ENCODE data around the gene PLCB4. TPM values are rescaled to one million over a fixed set of nuclear protein-coding genes. Genes with fewer than 3 reads are reported as not detected.
A peak's percentile ranks its signal among the peaks of the same experiment; 100 is the strongest.

Gene PLCB4
- polyA plus RNA-seq, 1 donor (not counting 4 experiments of a cell fraction or from before 2014, with no cell fraction given): 4.1 TPM

DNA sequence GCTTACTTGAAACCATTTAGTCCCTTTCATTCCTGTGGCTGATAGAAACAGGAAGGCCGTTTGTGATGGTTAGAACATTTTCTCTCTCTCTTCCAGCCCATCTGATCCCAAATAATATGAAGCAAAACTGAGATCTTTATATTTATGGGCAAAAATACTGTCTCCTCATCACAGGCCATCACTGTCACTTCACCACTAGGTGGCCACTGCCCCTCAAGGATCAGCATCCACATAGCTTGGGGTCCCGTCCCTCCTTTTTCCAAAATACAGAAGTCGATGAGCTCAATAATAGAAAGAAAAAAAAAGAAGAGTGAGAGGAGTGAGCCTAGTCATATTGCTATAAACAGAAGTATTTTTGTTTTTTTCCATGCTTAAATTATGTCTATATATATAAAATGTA is 399.1 kb downstream of the PLCB4 start:
- Histone ChIP-seq H3K9me1 (ENCODE audit: control insufficient read depth, extremely low read depth, insufficient read depth, low read length) (no peaks in the 10 kb centered on the region), H3K9me3 (ENCODE audit: control insufficient read depth, low read depth, low read length) (no peaks in the 10 kb centered on the region), H3K27ac (ENCODE audit: control insufficient read depth, insufficient read depth, low read length) (no peak overlapping the region), H3K4me3 (ENCODE audit: control insufficient read depth in 2 of 3, extremely low read depth in 1 of 3, insufficient read depth in 2 of 3, low read depth in 1 of 3, low read length in 3 of 3) (no peak overlapping the region), H3K4me1 (ENCODE audit: control insufficient read depth, extremely low read depth, insufficient read depth, low read length) (no peaks in the 10 kb centered on the region), H4K20me1 (ENCODE audit: control insufficient read depth, extremely low read depth, insufficient read depth, low read length) (no peaks in the 10 kb centered on the region), H3K79me2 (ENCODE audit: control insufficient read depth, insufficient read depth, low read length) (no peaks in the 10 kb centered on the region), H2AFZ (ENCODE audit: control insufficient read depth, low read length) (no peak overlapping the region), H3K36me3 (ENCODE audit: control insufficient read depth in 2 of 2, extremely low read depth in 1 of 2, insufficient read depth in 2 of 2, low read length in 2 of 2) (no peaks in the 10 kb centered on the region), H3K4me2 (ENCODE audit: control insufficient read depth, extremely low read depth, insufficient read depth, low read depth, low read length) (no peak overlapping the region), H3K27me3 (ENCODE audit: control insufficient read depth, extremely low read depth, insufficient read depth, low read length) (no peaks in the 10 kb centered on the region), H3K9ac (ENCODE audit: control insufficient read depth, extremely low read depth, insufficient read depth, low read length) (no peak overlapping the region)
- DNase-seq (ENCODE audit: low read depth, low spot score) (no peak), FAIRE-seq (no peak)
- TF ChIP-seq CTCF (optimal IDR thresholded peaks at IDR 0.05 in 1 of 3, IDR thresholded peaks at IDR 0.05 in 1 of 3, conservative IDR thresholded peaks at IDR 0.05 in 1 of 3; ENCODE audit: extremely low read depth in 1 of 3, insufficient read depth in 2 of 3, low read length in 3 of 3) (peak; percentile 40 to 56 (median 41)), EZH2 (IDR thresholded peaks at IDR 0.05; ENCODE audit: low read length) (no peak)
- dilution Hi-C loops (cut with MboI; ENCODE audit: extremely low pct_ligation_motif_present, low sequenced_read_pairs): no loop called here

DNA sequence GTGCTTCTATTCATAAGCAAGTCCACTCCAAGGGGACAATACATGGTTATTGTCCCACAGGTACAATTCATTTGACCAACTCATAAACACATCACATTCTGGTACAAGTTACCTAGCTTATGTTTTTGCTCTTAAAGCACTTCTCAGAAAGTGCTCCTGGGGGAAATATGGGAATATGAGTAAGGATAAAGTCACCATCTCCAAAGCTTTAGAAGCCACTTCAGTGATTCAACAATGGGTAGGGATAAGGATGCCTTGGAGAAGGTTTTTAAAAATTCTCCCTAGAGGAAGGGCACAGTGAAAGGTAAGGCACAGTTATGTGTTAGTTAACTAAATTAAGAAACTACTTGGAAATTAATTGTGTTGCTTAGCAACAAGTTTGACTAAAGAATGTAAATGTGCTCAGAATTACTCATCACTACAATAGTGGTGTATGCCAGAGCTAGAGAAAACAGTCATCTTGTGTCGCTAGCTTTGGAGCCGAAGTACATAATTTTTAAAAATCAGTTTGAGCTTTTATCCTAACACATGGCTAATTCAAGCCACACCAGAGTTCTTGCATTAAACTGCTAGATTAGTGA is 406.0 kb downstream of the PLCB4 start:
- no peak overlapping the region for H3K4me3 ChIP-seq (ENCODE audit: control insufficient read depth in 2 of 3, extremely low read depth in 1 of 3, insufficient read depth in 2 of 3, low read depth in 1 of 3, low read length in 3 of 3)
- dilution Hi-C loops (cut with MboI; ENCODE audit: extremely low pct_ligation_motif_present, low sequenced_read_pairs): no loop called here
- TF ChIP-seq EZH2 (IDR thresholded peaks at IDR 0.05; ENCODE audit: low read length): no peak
- TF ChIP-seq CTCF (optimal IDR thresholded peaks at IDR 0.05 in 1 of 3, IDR thresholded peaks at IDR 0.05 in 1 of 3, conservative IDR thresholded peaks at IDR 0.05 in 1 of 3; ENCODE audit: extremely low read depth in 1 of 3, insufficient read depth in 2 of 3, low read length in 3 of 3): no peak
- H3K9ac ChIP-seq (ENCODE audit: control insufficient read depth, extremely low read depth, insufficient read depth, low read length): no peak overlapping the region
- H3K36me3 ChIP-seq (ENCODE audit: control insufficient read depth in 2 of 2, extremely low read depth in 1 of 2, insufficient read depth in 2 of 2, low read length in 2 of 2): no peaks in the 10 kb centered on the region
- H3K9me3 ChIP-seq (ENCODE audit: control insufficient read depth, low read depth, low read length): no peaks in the 10 kb centered on the region
- H3K4me2 ChIP-seq (ENCODE audit: control insufficient read depth, extremely low read depth, insufficient read depth, low read depth, low read length): no peak overlapping the region
- DNase-seq (ENCODE audit: low read depth, low spot score): no peak
- no peak overlapping the region for H3K27ac ChIP-seq (ENCODE audit: control insufficient read depth, insufficient read depth, low read length)
- no peaks in the 10 kb centered on the region for H4K20me1 ChIP-seq (ENCODE audit: control insufficient read depth, extremely low read depth, insufficient read depth, low read length)
- no peaks in the 10 kb centered on the region for H3K4me1 ChIP-seq (ENCODE audit: control insufficient read depth, extremely low read depth, insufficient read depth, low read length)
- FAIRE-seq: no peak
- H2AFZ ChIP-seq (ENCODE audit: control insufficient read depth, low read length): no peak overlapping the region
- no peaks in the 10 kb centered on the region for H3K79me2 ChIP-seq (ENCODE audit: control insufficient read depth, insufficient read depth, low read length)
- H3K9me1 ChIP-seq (ENCODE audit: control insufficient read depth, extremely low read depth, insufficient read depth, low read length): no peaks in the 10 kb centered on the region
- no peaks in the 10 kb centered on the region for H3K27me3 ChIP-seq (ENCODE audit: control insufficient read depth, extremely low read depth, insufficient read depth, low read length)
